ENCODE data around the gene HS1BP3.

Gene HS1BP3

GRCh38 chr2:20648206-20648605 is 2.7 kb downstream of the HS1BP3 start:
- FAIRE-seq (no peak), DNase-seq (ENCODE audit: insufficient read length, low spot score) (no peak)

GRCh38 chr2:20647738-20648137 is 3.2 kb downstream of the HS1BP3 start:
- FAIRE-seq, result no peak
- DNase-seq (ENCODE audit: insufficient read length, low spot score), result no peak

- no peak for FAIRE-seq
- DNase-seq (ENCODE audit: insufficient read length, low spot score), result no peak
Observed at GRCh38 chr2:20647211-20647610, 3.7 kb downstream of the HS1BP3 start.

- DNase-seq (ENCODE audit: insufficient read length, low spot score), result no peak
- FAIRE-seq, result no peak
Observed at GRCh38 chr2:20646446-20646845, 4.5 kb downstream of the HS1BP3 start.

- no peak for FAIRE-seq
Observed at GRCh38 chr2:20645761-20646160, 5.1 kb downstream of the HS1BP3 start.

GRCh38 chr2:20645301-20645701 is 5.6 kb downstream of the HS1BP3 start:
- no peak for FAIRE-seq
- no peak for DNase-seq (ENCODE audit: insufficient read length, low spot score)

More at GRCh38 chr2:20645761-20646160, 5.1 kb downstream of the HS1BP3 start:
- no peak for DNase-seq (ENCODE audit: insufficient read length, low spot score)

- DNase-seq (ENCODE audit: insufficient read length, low spot score) (no peak), FAIRE-seq (no peak)
Observed at GRCh38 chr2:20643826-20644225, 7.1 kb downstream of the HS1BP3 start.

GRCh38 chr2:20643060-20643459 is 7.8 kb downstream of the HS1BP3 start:
- FAIRE-seq (no peak), DNase-seq (ENCODE audit: insufficient read length, low spot score) (no peak)

- FAIRE-seq (peak; percentile 90), DNase-seq (ENCODE audit: insufficient read length, low spot score) (peak; percentile 91)
Observed at GRCh38 chr2:20642055-20642971, 8.6 kb downstream of the HS1BP3 start.

GRCh38 chr2:20641123-20641985 is 9.5 kb downstream of the HS1BP3 start:
- FAIRE-seq, result no peak
- DNase-seq (ENCODE audit: insufficient read length, low spot score), result no peak

GRCh38 chr2:20640411-20641122 is 10.3 kb downstream of the HS1BP3 start:
- FAIRE-seq, result no peak
- no peak for DNase-seq (ENCODE audit: insufficient read length, low spot score)

GRCh38 chr2:20638646-20639430 is 12.1 kb downstream of the HS1BP3 start:
- no peak for FAIRE-seq

GRCh38 chr2:20638014-20638413 is 12.9 kb downstream of the HS1BP3 start:
- FAIRE-seq, result no peak
- DNase-seq (ENCODE audit: insufficient read length, low spot score), result no peak

More at GRCh38 chr2:20638646-20639430, 12.1 kb downstream of the HS1BP3 start:
- no peak for DNase-seq (ENCODE audit: insufficient read length, low spot score)

- no peak for FAIRE-seq
- no peak for DNase-seq (ENCODE audit: insufficient read length, low spot score)
Observed at GRCh38 chr2:20637147-20637546, 13.8 kb downstream of the HS1BP3 start.

GRCh38 chr2:20635675-20636584 is 15.0 kb downstream of the HS1BP3 start:
- DNase-seq (ENCODE audit: insufficient read length, low spot score), result peak; percentile 90
- FAIRE-seq, result peak; percentile 95

- DNase-seq (ENCODE audit: insufficient read length, low spot score) (no peak), FAIRE-seq (no peak)
Observed at GRCh38 chr2:20635113-20635510, 15.8 kb downstream of the HS1BP3 start.

GRCh38 chr2:20634507-20635112 is 16.3 kb downstream of the HS1BP3 start:
- no peak for FAIRE-seq
- no peak for DNase-seq (ENCODE audit: insufficient read length, low spot score)

- FAIRE-seq, result no peak
- DNase-seq (ENCODE audit: insufficient read length, low spot score), result no peak
Observed at GRCh38 chr2:20633794-20634506, 16.9 kb downstream of the HS1BP3 start.
